Stimulated activated CD8-positive, alpha-beta memory T cell treated with anti-CD3 and anti-CD28 coated beads, Interleukin-15, amount 100 ng/mL, for 48 hours (primary cell): Measurements from ENCODE around the gene NATD1.

Experiments used
- DNase-seq, 2 donors: peaks; one replicate each; pipeline ENCODE4 v3.0.0-alpha.2; 2020; ENCODE audit warnings: low read depth in 2 of 2

Gene NATD1

DNA sequence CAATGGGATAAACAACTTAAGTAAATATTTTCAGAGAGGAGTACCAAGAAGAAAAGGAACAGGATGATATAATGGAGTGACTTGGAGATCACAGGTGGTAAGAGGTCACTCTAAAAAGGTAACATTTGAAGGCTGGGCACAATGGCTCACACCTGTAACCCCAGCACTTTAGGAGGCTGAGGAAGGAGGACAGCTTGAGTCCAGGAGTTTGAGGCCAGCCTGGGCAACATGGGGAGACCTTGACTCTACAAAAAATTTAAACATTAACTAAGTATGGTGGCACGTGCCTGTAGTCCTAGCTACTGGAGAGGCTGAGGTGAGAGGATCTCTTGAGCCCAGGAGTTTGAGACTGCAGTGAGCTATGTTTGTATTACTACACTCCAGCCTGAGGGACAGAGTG is 35.9 kb downstream of the NATD1 start:
- DNase-seq, result no peak

DNA sequence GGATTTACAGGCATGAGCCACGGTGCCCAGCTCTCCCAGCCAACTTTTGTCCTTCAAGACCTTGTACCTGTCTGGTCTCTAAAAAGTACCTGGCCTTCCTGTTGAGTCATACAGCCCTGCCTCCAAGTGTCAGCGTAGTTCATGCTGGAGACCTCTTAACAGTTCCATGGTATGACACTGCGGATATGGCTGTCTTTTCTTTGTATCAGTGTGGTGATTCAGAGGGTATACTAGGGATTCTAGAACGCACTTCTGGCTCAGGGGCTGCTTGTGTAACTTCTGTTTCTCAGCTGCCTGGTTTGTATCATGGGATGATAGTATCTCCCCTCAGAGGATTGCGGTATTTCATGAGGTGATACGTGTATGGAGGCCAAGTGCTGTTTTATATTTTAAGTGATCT is 37.3 kb downstream of the NATD1 start:
- DNase-seq, result no peak

DNA sequence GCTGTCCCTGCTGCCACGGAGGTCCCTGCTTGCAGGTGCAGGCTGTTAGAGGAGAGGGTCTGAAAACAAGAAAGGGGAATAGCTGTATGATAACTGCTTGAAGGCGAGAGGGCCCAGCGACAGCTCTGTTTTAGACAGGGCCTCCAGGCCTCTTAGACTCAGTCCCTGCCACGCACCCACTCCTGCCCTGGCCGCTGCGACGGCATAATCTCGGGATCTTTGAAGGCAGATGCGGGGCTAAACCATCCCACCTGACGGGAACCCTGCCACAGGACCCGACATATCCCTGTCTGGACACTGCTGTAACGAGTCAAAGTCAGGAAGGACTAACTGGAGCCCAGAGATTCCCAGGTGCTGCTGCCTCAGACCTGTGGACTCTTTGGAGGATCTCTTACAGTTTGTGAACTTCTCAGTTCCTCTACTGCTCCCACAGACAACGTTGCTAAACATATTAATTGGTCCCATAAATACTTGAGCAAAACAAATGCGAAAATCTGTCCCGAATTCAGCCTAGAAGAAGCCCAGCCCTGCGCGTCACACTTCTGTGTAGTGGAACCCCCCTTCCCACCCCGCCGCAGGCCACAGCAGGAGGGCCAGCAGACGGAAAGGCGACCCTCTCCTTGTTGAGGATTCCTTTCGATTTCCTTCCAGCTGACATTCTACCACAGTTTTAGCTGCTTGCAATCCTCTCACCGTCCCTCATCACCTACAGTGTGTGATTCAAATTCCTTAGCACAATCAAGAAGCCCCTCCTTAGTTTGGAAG is 38.3 kb downstream of the NATD1 start:
- no peak for DNase-seq

DNA sequence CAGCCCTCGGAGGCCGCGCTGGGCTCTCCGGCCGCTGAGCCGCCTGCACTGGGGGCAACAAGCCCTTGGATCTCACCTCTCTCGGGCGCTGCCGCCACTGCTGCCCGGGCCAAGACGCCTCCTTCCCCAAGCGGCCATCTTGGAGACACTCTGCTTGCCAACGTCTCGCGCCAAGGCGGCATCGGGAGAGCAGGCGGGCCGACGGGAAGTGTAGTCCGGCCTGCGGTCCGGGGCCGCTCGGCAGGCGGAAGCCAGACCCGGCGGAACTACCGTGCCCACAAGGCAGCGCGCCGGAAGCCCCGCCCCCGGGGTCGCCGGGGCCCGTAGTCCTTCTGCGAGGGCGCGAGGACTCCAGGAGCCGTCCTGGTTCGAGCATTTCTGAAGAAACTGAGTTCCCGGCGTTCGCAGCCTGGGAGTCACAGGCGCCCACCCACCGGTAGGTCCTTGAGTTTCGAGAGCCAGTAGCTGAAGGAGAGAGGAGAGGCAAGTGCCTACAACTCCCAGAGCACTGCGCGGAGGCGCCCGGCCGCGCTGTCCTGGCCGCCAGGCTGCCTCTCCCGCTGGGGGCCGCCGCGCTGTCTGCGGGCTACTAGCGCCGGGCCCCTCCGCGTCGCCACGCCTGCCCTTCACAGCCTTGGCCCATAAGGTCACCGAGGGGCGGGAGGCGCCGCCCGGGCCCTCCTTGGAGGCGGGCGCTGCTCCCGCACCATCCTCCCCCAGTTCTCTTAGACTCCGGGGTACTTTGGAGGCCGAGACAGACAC is 39.0 kb downstream of the NATD1 start, which contains the start of gene TMEM11:
Gene TMEM11, minus strand, starts transcription at position 147 of the 762 bp plus-strand sequence. Its CDS starts 9 bp downstream, at position 138.
- DNase-seq, result peak; percentile 93 to 96

DNA sequence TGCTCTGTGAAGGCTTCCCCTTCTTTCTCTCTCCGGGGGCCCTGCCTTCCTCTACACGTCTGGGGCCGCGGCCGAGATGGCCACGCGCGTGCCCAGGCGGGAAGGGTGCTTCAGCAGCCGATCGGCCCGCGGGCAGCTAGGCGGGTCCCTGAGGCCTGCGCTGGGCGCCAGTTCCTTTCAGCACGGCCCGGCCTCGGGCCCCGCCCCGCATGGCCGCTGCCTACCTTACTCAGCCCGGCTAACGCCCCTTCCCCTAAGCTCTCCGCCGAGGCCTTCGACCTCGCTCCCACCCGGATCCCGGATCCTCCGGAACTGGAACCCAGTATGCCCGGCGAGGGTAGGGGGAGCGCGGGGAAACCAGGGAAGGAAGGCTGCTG is 39.6 kb downstream of the NATD1 start:
- DNase-seq, result peak; percentile 6 to 13

DNA sequence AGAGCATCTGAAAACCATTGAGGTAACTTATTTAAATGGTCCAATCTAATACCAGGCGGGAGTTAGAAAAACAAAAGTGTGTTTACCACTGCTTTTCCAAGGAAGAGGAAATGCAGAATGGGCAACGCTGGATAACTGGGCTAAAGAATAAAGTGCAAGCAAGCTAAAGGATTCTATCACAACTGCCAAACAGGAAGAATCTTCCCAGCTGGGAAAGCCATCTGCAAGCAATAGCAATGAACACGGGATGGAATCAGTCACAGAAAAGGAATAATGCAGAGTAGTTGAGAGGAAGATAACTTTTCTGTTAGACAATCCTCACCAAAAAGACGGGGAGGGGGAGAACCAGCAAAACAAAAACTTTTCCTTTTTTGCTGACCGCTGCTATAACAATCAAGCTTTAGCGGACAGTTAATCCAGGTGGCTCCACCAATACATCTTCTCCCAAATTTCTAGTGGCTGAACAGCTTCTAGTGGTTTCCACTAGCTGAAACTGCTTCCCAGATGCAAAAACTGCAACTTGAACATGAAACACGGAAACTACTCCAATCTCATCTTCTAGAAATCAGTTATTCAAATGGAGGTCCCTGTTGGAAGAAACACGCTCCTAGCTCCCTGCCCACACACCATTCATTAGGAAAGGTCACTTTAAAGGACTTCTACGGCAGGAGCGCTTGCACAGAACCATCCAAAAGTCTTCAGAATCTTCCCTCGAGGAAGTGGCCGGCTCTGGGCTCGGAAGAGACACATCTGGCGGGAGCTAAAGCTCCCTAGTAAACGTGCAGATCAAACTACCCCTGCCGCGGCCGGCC is 40.2 kb downstream of the NATD1 start:
- DNase-seq, result no peak

DNA sequence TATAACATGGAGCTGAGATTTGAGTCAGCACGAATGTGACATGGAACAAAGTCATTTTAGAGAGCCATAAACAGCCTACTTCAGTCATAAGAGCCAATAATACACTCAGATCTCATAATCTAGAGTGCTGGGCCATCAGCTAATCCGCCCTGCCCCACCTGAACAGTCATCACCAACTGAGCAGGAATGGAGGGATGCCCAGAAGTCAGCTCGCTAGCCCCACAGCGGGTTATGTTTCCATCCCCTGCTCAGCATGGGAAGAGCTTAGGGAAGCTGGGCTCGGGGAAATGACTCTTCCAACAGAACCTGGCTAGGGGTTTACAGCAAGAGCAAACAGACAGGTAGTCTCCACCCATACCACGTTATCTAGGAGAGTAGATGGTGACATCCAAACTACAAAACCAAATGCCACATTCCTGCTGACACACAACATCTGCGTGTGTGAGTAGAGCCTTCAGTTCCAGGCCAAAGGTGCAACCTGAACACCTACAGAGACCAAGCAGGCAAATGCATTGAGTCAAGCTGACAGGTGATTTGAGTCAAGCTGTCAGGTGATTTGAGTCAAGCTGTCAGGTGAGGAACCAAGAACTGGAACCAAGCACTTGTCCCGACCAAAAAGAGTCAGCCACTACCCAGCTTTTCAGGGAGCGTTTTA is 41.3 kb downstream of the NATD1 start:
- no peak for DNase-seq

DNA sequence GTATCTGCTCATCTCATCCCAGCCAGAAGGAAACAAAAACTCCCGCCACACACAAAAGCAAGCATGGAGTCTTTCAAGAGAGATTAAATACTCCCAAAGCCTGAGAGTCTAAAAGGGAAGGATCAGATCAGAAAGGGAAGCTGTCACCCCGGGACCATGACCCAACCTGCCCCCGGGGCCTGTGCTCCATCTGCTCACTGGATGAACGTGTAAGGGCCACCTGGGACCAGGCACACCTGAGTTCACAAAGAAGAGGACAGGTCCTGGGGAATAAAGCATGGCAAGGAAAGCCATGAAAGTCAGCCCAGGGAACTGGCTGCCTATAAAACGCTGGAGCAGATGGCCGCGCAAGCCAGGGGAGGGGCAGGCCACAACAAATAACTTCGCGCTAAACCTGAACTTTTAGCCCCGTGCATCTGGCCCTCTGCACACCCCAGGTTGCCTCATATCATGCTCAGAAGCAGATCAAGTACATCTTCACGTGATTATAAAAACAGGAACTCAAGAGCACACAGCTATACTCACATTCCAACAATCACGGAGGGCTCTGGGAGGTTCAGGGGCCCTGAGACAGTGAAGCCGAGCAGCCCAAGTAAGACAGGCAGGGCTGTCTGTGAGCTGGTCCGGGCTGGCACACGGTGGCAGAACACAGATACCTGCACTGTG is 42.7 kb downstream of the NATD1 start:
- no peak for DNase-seq

DNA sequence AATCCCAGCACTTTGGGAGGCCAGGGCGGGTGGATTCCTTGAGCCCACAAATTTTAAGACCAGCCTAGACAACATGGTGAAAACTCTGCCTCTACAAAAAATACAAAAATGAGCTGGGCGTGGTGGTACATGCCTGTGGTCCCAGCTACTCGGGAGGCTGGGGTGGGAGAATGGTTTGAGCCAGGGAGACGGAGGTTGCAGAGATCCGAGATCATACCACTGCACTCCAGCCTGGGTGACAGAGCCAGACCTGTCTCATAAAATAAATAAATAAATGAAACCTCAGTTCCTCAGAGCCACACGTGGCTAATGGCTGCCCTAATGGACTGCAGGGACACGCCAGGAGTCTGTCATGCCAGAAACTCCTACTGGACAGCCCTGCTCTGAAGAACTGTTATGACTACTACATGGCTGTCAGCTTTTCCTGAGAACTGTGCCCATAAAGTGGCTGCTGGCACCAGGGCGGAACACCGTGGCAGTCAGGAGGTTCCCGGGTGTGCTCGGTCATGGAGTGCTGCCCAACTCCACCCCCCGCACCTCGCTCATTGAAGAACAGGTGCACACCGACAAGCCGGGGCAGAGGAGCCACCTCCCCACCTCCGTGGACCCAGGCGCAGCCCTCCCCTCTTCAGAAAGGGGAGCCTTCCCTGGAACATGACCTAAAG is 43.6 kb downstream of the NATD1 start:
- DNase-seq, result no peak

DNA sequence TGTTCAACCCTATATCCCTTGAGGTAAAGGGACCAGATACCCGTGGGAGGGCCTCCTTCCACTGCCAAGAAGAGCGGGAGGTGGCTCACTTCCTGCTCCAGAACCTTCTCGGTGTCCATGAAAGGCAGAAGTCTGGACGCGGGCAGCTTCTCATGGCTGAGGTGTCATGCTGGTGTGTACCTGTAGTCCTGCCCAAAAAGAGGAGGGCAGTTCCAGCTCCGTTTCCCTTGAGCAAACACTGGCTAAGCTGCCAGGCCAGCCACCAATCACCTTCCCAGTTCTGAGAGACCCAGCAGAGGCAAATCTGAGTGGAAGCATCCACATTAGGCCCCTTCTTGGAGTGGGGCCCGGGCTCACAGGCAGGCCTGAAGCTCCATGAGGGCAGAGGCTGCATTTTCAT is 44.9 kb downstream of the NATD1 start:
- DNase-seq, result no peak

DNA sequence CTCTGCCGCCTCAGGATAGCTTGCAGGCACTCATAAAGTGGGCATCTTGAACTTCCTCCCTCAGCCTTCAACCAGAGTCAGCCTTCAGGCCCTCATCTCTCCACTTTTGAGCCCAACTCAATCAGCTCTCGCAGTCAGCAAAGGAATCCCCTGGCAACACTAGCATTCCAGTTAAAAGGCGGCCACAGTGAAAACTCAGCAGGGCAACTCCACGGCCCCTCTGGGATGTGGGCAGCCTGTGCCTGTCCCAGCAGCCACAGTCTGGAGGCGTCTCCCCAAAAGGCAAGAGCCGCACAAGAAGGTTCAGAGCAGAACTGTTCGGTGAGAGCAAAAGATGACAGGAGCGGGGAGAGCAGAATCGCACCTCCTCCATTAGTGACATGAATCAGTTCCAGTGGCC is 48.3 kb downstream of the NATD1 start:
- no peak for DNase-seq

DNA sequence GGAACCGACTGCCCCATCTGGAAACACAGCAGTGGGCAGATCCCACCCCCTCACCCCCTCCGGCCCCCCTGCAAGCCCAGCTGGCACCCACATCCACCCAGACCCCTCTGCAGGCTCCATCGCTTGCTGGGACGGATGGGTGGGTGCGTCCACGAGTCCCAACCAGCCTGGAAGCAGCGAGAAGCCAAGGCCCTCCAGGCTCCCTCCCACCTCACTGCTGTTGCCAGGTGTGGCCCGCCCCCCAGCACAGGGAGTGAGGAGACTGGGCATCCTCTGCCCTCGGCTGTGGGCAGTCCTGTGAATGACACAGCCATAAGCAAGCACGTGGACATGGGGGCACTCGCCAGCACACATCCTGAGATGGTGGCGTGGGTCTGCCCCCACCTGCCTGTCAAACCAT is 50.7 kb downstream of the NATD1 start:
- no peak for DNase-seq

DNA sequence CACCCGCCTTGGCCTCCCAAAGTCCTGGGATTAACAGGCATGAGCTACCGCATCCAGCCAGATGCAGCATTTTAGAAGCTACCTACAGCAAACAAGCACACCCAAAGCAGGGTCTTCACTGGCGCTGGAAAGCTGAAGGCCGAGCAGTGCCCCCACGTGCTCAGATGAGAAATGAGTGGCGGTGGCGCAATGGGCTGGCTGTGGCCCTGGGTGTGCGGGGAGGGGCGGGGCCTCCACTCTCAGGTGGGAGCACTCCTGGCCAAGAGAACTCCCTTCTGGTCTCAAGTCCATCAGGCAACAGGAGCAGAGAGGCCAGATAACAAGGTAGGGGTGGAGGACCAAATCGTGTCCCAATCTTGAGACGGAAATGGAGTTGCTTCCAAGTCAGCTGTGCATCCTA is 51.3 kb downstream of the NATD1 start:
- DNase-seq, result no peak

DNA sequence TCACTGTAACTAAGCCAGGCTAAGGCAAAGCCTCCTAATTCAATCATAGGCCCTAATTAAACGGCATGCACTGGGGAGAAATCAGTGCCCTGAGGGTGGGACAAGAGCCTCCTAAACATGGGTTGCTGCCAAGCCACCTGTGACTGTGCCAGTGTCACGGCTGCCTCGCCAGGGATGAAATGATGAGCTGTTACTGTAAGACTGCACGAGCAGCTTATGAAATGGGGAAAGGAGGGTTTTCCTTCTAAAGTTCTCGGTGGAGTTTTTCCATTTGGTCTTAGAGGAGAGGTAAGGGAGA is 52.0 kb downstream of the NATD1 start:
- no peak for DNase-seq

DNA sequence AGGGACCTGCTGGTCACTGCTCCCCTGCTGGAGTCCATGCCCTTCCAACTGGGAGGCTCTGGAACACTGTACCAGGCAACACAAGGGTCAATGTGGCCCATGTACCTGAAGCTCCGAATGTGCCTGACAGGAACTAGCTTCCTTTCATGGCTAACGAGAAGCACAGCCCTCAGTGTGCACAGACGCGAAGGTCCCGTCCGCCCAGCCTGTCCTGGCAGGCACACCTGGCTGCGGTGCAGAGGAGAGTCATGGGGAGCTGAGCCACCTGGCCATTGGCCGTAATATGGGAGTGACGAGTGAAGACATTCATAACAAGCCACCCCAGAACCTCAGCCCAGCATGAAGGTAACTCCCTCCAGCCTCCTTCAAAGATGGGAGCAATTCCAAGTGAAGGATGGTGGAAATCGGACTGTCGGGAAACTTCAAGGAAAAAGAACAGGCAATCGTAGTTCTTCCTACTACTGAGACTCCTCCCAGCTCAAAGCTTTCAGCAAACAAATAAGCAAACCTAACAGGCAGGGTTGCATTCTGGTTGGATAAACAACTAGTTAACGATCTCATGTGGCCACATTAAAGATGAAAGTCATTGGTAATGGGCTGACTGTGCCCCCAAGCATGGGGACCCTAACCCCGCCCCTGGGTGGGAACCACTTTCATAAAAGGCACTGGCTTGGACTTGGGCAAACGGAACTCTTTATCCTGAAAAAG is 52.5 kb downstream of the NATD1 start:
- DNase-seq, result no peak

DNA sequence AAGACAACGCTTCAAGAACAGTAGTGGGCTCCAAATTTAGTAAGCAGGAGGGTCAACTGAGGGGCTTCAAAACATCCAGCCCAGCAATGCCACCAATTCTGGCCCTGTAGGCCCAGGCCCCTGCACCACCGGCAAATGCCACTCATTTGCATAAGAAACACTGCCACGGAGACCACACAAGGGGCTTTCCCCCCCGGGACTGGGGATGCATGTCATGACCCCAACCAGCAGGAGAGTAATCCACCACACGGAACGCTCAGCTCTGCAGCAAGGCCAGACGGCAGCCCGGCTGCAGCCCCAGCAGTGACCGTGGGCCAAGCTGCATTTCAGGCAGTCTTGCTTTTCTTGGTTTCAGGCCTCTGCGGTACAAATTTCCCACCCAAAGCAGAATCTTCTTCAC is 53.4 kb downstream of the NATD1 start:
- DNase-seq, result no peak

DNA sequence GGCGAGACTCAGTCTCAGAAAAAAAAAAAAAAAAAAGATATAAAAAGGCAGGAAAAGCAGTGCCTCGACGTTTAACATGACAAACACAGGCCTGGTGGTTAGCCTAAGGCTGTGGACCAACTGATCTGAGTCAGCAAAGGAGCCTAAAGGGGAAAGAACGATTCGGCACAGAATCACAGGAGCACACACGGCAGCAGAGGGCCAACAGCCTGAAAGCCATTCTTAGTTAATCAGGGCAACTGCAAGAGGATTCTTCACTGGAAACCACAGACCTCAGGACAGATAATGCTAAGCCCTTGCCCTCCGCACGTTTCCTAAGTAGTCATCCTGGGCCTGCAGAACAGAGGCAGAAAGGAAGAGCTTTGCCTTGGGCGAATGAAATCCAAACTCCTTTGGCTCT is 53.9 kb downstream of the NATD1 start:
- no peak for DNase-seq

DNA sequence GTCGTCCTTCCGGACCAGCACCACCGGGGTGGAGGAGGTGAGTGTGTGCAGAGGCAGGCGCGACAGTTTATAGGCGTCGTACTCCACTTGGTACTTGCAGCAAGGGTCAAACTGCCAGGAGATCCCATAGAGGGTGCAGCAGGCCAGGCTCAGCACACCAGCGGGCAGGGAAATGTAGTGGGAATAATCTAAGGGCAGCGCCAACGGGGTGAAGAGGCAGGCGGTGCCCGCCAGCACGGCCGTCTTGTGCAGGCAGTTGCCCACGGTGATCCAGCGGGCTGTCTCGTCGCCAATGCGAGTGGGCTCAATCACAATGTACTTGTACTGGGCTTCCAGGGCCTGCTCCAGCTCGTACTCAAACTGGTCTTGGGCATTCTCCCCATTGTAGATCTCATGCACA is 54.8 kb downstream of the NATD1 start:
- DNase-seq, result no peak

DNA sequence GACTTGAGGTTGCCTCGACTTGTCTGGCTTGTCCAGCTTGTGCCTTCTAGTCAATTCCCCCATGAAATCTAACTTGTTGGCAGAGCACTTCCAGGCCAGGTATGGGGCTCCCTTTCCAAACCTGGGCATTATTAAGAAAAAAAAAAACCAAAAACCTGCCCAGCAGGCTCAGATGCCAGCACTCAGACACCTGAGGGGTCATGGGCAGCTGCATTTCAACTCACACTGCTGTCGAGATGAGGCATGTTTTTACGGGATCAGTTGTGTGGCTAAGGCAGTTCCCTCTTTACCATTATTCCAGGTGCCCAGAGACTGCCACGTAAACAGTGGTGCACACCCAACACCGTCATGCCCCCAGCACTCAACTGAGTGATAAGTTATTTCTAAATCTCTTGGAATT is 57.1 kb downstream of the NATD1 start:
- no peak for DNase-seq

DNA sequence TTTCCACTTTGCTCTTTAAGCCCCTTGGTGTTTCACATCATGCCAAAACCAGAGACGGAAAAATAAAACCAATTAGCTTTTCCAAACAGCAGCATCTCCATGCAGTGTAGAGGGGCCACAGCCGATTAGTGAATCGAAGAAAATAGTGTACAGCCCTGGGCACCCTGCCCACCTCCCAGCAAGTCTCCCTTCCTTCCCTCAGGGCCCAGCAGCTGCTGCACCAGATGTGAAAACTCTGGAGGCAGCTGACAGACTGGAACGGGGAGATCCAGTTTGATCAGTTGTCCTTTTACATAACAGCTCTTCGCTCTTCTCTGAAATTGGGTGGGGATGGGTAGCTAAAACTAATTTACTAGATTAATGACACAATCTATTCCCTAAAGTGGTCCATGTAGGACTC is 58.5 kb downstream of the NATD1 start:
- no peak for DNase-seq
